ENCODE measurements around the gene MAP2K6. TPM values are rescaled to one million over a fixed set of nuclear protein-coding genes. Genes with fewer than 3 reads are reported as not detected.

MAP2K6 gene
- total and polyA plus RNA-seq, 10 donors, result 3.4 to 36.3 (median 10.2) TPM

DNA sequence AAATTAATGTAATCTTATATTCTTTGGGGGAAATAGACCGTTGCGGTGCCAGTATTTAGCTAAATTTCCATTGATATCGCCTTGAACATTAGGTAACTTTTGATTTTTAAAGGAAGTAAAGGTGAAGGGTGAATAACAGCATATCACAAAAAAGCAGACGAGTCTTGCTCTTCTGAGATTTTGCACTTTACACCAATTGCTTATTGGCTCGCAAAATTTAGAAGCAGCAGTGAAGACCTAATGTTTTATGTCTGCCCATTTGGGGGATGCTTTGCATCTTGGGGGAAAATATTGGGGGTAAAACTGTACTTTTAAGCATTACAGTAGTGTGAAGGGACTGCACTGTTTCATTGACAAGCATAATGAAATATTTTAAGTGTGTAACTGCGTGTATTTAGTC is 934 bp downstream of the MAP2K6 start:
- TF ChIP-seq POLR2A (IDR thresholded peaks at IDR 0.05), result no peak
- no peak for TF ChIP-seq POLR2AphosphoS5 (IDR thresholded peaks at IDR 0.05)
- TF ChIP-seq, protein P1, sequence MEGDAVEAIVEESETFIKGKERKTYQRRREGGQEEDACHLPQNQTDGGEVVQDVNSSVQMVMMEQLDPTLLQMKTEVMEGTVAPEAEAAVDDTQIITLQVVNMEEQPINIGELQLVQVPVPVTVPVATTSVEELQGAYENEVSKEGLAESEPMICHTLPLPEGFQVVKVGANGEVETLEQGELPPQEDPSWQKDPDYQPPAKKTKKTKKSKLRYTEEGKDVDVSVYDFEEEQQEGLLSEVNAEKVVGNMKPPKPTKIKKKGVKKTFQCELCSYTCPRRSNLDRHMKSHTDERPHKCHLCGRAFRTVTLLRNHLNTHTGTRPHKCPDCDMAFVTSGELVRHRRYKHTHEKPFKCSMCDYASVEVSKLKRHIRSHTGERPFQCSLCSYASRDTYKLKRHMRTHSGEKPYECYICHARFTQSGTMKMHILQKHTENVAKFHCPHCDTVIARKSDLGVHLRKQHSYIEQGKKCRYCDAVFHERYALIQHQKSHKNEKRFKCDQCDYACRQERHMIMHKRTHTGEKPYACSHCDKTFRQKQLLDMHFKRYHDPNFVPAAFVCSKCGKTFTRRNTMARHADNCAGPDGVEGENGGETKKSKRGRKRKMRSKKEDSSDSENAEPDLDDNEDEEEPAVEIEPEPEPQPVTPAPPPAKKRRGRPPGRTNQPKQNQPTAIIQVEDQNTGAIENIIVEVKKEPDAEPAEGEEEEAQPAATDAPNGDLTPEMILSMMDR (IDR thresholded peaks at IDR 0.05 in 8 of 11, conservative IDR thresholded peaks at IDR 0.05 in 3 of 11), result no peak
- no peaks in the 10 kb centered on the region for H3K9me3 ChIP-seq
- H3K4me3 ChIP-seq, result peak overlapping the region; percentile 63 to 91 (median 73)
- intact Hi-C loops (cut with DNase I; ENCODE audit: low total_unique reads), result no loop called here
- H3K36me3 ChIP-seq, result no peaks in the 10 kb centered on the region
- peak overlapping the region in 7 of 8 donors; percentile 15 to 85 (median 66) for H3K27ac ChIP-seq
- no peaks in the 10 kb centered on the region for H3K27me3 ChIP-seq (replicated peaks in 1 of 7)
- peaks cover 11 to 50% (median 38%) of the 10 kb centered on the region in 6 donors for H3K4me1 ChIP-seq
- WGBS, 5 donors, result 5 to 8% (median 7%) methylated on average over 6 of the region's 6 CpGs
- no peak for DNase-seq

DNA sequence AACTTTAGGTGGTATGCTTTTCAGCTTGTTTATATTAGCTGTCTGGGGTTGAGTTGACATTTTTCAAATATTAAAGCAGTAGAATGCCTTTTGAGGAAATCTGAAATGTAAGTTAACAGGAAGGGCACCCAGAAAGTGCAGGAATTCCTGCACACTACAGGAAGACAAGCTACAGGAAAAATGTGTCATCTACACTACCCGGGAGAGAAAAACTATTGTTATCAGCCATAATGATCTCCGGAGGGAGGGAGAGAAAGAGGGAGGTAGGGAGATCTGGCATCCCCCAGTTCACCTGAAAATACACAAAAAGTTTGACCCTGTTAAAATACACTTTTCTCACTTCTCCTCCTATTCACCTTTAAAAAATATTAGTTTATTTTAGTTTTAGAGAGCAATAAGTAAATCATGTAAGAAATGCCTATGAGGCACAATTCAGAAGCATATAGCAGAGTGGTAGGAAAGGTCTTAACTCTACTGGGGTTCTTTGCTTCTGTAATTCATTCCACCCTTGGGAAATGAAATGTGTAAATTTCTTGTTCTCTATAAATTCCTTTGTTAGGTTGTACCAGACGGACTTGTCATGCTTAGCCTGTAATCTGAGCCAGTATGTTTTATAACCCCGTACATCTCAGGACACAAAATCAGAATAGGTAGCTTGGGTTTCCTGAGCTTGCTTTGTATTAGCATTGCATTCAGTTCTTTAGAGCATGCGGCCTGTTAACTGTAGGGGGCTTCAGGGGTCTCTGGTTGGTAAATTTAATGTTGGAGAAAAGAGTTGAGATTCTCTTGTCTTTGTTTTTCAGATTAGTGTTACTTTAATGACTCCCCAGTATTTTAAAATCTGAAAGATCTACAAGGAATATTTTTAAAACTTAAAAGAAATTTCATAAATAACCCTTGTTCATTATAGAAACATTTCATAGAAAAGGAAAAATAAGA is 3.3 kb downstream of the MAP2K6 start:
- Histone ChIP-seq H3K4me1 (peaks cover 11 to 50% (median 38%) of the 10 kb centered on the region in 6 donors), H3K9me3 (no peaks in the 10 kb centered on the region), H3K36me3 (no peaks in the 10 kb centered on the region), H3K4me3 (peak overlapping the region in 2 of 8 donors; percentile 2 to 7), H3K27me3 (replicated peaks in 1 of 7) (no peaks in the 10 kb centered on the region), H3K27ac (peak overlapping the region in 4 of 8 donors; percentile 8 to 85 (median 52))
- intact Hi-C loops (cut with DNase I; ENCODE audit: low total_unique reads), result no loop called here
- DNase-seq, result no peak
- TF ChIP-seq POLR2A (IDR thresholded peaks at IDR 0.05) (no peak), POLR2AphosphoS5 (IDR thresholded peaks at IDR 0.05) (no peak)
- TF ChIP-seq, protein P1 (IDR thresholded peaks at IDR 0.05 in 8 of 11, conservative IDR thresholded peaks at IDR 0.05 in 3 of 11), result no peak
- WGBS, 5 donors, result 60 to 83% (median 70%) methylated on average over 5 of the region's 5 CpGs

DNA sequence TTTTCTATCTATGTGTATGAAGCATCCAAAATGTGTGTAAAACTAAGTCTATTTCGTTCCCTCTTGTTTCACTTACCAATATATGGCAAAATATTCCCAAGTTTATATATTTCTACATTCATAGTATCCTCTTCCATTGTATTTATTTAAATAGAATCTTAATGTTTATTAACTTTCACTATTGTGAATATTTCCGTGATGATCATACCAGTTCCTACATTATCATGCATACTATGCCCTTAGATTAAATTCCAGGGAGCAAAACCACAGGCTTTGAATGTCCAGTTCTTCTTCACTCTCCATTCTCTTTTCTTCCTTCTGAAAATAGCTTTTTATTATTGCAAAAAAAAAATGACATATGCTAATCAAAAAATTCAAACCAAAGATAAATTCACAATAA is 4.0 kb downstream of the MAP2K6 start:
- DNase-seq, result no peak
- Histone ChIP-seq H3K4me3 (no peak overlapping the region), H3K27ac (no peak overlapping the region), H3K4me1 (peaks cover 11 to 56% (median 44%) of the 10 kb centered on the region in 6 donors), H3K27me3 (replicated peaks in 1 of 7) (no peaks in the 10 kb centered on the region), H3K36me3 (no peaks in the 10 kb centered on the region), H3K9me3 (no peaks in the 10 kb centered on the region)
- no peak for TF ChIP-seq POLR2AphosphoS5 (IDR thresholded peaks at IDR 0.05)
- WGBS, 5 donors, result 89 to 93% (median 91%) methylated on average over 2 of the region's 2 CpGs
- intact Hi-C loops (cut with DNase I; ENCODE audit: low total_unique reads), result no loop called here

DNA sequence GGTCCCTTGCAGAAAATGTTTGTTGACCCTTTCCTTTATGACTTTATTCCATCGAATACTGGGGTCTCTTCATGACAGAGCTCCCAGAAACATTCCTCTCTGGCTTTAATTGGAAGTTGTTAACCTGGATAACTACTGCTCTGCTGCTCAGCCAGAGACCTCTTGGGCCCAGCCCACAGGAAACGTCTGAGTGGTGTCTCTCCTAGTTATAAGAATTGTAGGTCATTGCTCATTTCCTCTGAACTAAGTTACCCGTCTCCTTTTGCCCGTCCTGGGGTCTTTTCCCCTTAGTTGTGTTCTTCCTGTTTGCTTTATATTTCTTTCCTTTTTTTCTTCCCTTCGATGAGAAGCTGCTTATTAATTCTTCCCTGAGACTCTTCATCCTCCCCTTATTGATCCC is 9.0 kb downstream of the MAP2K6 start:
- DNase-seq, result no peak
- TF ChIP-seq POLR2AphosphoS5 (IDR thresholded peaks at IDR 0.05), result no peak
- TF ChIP-seq, protein P1 (IDR thresholded peaks at IDR 0.05 in 8 of 11, conservative IDR thresholded peaks at IDR 0.05 in 3 of 11), result no peak
- TF ChIP-seq POLR2A (IDR thresholded peaks at IDR 0.05), result no peak
- intact Hi-C loops (cut with DNase I; ENCODE audit: low total_unique reads), result no loop called here
- H3K36me3 ChIP-seq, result no peaks in the 10 kb centered on the region
- H3K4me1 ChIP-seq, result peaks cover 6 to 20% (median 11%) of the 10 kb centered on the region in 6 donors
- no peaks in the 10 kb centered on the region for H3K27me3 ChIP-seq (replicated peaks in 1 of 7)
- WGBS, 5 donors, result 12 to 21% (median 17%) methylated on average over 5 of the region's 5 CpGs
- no peaks in the 10 kb centered on the region for H3K9me3 ChIP-seq
- H3K4me3 ChIP-seq, result no peak overlapping the region
- no peak overlapping the region for H3K27ac ChIP-seq

All from spleen (tissue), 11 donors.